HG03045 (cell line): Measurements from ENCODE around the gene MYL7.

Experiments
- ATAC-seq: cut with Tn5 transposase; IDR thresholded peaks from one replicate; pipeline ENCODE4 v1.9.1; 2021; ENCODE audit warnings: mild to moderate bottlenecking, moderate library complexity; ENCODE audit not compliant: unreplicated experiment

MYL7 gene

DNA sequence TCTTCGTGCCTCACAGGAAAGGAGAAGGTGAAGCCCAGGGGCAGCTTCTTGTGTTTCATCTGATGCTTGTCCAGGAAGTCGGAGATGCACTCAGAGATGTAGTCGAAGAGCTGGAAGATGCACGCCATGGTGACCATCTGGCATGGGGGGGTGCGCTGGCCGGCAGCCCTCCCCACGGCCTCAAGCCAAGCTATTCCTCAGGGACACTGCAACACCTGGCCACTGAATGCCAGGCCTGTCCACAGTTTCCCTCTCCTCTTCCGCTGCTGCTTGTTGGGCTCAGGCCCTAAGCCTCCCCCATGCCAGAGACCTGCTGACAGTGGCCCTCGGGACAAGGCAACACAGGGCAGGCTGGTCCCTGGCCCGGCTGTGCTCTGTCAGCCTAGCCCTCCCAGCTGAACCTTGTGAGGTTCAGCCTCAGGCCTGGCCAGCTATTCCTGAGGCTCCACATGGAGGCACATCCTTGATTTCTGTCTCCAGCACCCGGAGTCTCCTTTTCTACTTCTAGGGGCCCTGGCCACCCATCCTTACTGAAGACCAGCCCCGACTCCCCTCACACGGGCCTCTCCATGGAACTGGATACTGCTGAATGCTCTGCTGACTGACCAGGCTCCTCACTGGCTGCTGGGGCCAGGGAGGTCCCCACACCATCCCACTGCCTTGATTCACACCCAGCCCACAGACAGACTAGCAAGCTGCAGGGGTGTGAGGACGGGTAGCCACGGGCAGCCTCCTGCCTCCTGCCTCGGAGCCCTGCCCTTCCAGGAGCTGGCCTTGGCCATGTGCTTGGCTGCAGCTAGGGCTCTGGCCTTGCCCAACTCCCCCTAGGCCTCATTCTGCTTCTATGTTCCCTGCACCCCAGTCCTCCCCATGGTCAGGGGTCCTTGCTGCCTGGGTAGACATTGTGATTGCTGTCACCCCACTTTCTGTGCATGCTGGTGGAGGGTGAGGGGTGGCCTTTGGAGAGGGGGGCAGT, 10.1 kb upstream of the MYL7 start:
- ATAC-seq, result no peak

GRCh38 chr7:44150466-44150832, 9.3 kb upstream of the MYL7 start:
- ATAC-seq, result no peak

DNA sequence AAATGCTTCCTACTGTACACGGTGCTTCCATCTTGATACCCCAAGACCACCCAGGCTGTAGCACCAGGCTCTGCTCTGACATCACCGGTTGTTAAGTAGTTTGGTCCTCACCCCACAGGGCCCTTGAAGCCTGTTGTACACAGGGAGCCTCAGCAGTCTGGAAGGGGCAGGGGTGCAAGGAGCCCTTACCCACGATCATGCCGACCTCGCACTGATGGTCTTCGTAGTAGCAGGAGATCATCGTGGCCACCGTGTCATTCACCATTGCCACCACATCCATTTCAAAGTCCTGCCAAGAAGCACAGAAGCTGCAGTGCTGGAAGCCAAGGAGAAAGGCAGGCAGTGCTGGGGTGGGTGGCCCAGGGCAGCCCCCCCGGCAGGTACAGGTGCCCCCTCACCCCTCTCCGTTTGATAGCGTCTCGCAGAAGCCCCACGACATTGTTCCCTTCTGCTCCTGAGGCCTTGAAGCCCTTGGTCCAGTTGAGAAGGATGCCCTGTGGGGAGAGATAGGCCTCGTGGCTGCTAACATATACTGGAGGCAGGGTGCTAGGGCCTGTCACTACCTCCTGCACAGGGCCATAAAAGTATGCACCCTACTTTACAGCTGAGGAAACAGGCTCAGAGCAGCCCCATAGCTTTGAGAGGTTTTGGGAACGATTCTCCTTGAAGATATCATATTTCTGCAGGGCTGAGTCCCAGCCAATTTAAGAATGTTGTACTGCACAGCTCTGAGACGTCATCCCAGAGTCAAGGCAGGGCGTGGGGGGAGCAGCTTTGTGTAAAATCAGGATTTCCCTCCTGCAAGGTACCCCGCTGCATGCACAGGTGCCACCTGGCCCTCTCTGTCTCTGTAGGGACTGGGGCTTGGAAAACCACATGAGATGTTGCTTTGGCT, 8.7 kb upstream of the MYL7 start:
- no peak for ATAC-seq

DNA sequence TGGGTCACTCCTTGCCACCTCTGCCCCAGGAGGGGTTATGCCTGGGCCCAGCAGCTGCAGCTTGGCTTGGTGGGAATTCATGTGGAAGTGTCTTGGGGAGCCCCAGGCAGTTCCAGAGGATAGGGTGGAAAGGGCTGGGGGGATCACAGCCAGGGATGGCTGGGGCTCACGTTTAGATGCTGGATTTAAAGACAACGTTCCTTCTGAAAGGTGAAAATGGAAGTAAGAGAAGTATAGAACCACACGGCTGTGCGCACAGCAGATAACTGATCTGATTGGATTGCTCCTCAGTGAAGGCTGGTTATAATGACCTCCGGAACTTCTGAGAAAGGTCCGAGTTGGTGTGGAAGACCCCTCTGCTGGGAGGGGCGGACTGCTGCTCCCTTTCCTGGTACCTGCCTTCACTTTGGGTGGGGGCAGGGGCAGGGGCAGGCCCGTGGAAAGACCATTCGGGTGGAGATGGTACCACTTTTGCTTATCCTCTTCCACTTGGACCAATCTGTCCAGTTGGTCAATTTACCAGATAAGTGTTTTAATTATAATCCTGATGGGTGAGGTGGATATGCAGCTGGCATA, 7.9 kb upstream of the MYL7 start:
- no peak for ATAC-seq

DNA sequence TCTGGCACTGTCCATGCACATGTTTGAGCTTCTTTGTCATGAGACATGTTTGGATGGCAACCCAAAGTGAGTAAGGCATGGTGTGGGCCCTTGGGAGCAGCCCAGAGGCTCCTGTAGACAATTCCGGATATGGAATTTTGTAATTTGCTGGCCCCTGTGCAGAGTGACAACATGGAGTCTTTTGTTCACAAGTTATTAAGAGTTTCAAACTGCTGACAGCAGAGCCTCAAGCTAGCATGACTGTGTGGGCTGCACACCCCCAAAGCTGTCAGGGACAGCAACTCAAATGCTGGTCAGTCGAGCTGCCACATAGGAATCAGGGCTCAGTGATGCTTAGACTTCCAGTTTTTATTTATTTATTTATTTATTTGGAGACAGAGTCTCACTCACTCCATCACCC, 7.0 kb upstream of the MYL7 start:
- ATAC-seq, result no peak

GRCh38 chr7:44147026-44147991, 6.2 kb upstream of the MYL7 start:
- ATAC-seq, result no peak

GRCh38 chr7:44145969-44146911, 5.1 kb upstream of the MYL7 start:
- no peak for ATAC-seq

- no peak for ATAC-seq
Observed at GRCh38 chr7:44145479-44145968, 4.4 kb upstream of the MYL7 start.

DNA sequence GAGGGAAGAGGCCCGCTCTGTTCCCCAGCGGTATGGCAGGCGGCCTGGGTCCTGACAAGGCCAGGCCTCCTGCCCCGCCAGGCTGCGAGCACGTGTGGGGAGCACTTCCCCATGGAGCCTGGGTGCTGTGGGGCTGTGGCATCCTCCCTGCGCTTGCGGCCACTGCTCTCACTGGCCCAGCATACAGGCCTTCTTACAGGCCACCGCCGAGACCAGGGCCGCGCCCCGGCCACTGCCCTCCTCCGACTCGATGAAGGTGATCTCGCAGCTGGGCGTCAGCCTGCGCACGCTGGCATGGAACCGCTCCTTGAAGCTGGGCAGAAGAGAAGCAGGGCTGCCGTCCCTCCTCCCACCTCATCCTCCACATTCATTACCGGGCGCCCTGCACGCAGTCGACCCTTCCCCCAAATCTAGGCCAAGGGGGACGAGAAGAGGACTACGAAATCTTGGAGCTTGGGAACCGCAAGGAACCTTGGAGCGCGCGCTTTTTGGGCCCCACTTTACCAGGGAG, 3.9 kb upstream of the MYL7 start:
- no peak for ATAC-seq

DNA sequence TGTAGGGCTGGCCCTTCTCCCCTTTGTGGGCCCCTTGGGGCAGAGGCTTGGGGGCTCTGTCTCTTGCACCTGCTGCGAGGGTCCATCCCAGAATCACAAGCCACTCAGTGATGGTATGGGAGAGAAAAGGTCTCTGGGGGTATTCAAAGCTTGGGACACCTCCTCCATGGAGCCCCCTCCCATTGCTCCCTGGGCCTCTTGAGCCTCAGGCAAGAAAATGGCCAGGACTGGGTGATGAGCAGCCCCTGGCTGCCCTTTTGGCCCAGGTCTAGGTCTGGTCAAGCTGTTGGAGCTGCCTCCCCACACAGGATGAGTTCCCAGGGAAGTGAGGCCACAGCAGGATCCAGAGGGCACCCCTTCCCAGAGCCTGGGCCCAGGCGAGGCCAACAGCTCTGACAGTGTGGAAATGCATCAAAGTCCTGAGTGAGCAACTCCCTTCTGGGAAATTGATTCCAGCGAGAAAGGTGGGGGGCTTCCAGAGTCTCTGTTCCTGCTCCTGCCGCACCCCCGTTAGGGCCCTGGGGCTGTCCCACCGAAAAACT, 3.4 kb upstream of the MYL7 start:
- no peak for ATAC-seq

DNA sequence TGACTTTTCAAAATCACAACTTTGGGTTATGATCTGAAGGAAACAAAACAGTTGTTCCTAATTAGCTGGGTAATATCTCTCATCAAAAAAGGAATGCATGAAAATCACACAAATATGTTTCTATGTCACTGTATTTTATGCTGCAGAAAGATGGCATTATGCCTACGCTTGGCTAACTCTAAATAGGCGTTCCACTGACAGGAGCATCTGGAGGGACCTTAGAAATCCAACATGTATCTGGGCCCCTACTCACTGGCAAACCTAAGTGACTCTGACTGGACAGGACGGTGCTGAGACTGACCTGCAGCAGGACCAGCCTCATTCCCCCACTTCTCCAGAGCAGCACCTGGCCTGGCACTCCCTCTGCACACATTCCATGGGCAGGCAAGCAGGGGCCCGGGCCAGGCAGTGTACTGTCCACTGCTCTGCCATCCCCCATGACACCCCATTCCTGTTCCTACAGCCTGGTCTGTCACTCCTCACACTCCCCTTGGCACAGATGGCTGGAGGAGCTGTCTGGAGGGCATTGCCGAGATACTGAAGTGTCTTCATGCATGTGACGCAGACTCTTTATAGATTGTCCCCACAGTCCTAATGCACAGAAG, 2.6 kb upstream of the MYL7 start:
- ATAC-seq, result no peak

DNA sequence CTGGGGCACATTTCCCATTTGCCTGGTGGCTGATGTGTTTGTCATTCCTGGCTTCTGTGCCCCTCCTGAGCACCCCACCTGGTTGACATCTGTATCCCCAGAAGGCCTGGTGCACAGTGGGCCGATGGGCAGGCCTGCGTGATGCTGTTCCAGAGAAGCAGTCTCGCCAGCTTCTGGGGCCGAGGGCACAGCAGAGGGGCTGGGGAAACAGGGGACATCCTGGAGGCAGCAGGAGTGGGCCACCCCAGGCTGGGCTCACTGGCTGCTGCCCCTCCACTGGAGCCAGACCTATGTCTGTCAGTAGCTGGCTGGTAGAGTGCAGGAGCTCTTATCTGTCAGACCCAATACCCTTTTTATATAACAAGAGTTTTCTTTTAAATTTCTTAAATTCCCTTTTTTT, 896 bp upstream of the MYL7 start:
- ATAC-seq, result no peak

GRCh38 chr7:44140341-44140740, 791 bp downstream of the MYL7 start:
- ATAC-seq, result no peak

DNA sequence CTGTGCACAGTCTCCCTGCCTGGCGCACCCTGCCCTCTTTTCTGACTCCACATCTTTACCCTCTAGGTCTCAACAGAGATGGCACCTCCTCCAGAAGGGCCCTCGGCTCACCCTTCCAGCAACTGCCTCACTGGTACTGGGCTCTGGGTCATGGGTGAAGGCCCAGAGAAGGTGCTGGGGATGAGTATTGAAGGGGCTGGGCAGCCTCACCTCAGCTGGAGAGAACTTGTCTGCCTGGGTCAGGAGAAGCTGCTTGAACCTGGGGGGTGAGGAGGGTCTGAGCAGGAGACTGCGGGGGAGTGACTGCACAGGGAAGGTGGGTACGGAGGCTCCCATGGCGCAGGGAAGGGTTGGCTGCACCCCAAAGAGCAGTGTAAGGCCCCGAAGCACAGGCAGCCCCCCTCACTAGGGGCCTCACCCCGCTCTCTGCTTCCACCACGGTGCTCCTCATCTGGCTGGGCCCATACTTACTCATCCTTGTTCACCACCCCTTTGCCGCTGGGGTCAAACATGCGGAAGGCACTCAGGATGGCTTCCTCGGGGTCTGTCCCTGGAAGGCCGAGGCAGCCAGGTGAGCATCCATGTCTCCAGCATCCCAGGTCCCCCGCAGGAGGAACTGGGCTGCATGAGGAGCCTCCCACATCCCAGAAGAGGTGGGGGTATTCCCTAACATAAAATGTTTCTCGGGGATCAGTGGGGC, 1.7 kb downstream of the MYL7 start:
- no peak for ATAC-seq

DNA sequence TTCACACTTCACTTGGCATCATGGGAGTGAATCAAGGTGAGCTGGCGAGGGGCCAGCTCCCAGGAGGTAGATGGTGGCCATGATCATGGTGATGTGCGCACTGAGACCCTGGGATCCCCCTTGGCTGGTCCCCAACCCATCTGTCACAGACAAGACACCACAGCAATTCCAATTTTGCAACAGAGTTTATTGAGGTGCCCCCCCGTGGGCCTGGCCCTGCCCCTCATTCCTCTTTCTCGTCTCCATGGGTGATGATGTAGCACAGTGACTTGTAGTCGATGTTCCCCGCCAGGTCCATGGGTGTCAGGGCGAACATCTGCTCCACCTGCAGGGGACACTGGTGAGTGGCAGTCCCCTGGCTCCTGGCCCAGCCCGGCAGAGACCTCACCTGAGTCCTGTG, 2.4 kb downstream of the MYL7 start:
- ATAC-seq, result no peak

GRCh38 chr7:44136731-44137130, 4.4 kb downstream of the MYL7 start:
- ATAC-seq, result no peak

GRCh38 chr7:44134943-44135628, 6.0 kb downstream of the MYL7 start:
- no peak for ATAC-seq
